ENCODE data around the gene HYDIN.
"Not testable (repeated sequence)": the region's sequence is repeated elsewhere in the genome, so short reads cannot be mapped to it uniquely, and the experiment has no call there.

GRCh38 chr16:70953824-70954223 is 276.7 kb downstream of the HYDIN start:
- TF ChIP-seq BACH2 (CRISPR knock-in tag; IDR thresholded peaks at IDR 0.05; ENCODE audit: borderline replicate concordance); GLIS3 (CRISPR knock-in tag; IDR thresholded peaks at IDR 0.05); ZNF565 (CRISPR knock-in tag; conservative IDR thresholded peaks at IDR 0.05; ENCODE audit: low read depth); ARNTL (CRISPR knock-in tag; IDR thresholded peaks at IDR 0.05; ENCODE audit: borderline replicate concordance, low read depth); ZFP3 (CRISPR knock-in tag; IDR thresholded peaks at IDR 0.05); CSDC2 (CRISPR knock-in tag; IDR thresholded peaks at IDR 0.05); RARB (CRISPR knock-in tag; IDR thresholded peaks at IDR 0.05); ZNF70 (CRISPR knock-in tag; IDR thresholded peaks at IDR 0.05); PPARA (CRISPR knock-in tag; IDR thresholded peaks at IDR 0.05; ENCODE audit: borderline replicate concordance); ZFP30 (CRISPR knock-in tag; IDR thresholded peaks at IDR 0.05); SNAI2 (CRISPR knock-in tag; IDR thresholded peaks at IDR 0.05): not testable (repeated sequence)
- TF ChIP-seq, protein P1, sequence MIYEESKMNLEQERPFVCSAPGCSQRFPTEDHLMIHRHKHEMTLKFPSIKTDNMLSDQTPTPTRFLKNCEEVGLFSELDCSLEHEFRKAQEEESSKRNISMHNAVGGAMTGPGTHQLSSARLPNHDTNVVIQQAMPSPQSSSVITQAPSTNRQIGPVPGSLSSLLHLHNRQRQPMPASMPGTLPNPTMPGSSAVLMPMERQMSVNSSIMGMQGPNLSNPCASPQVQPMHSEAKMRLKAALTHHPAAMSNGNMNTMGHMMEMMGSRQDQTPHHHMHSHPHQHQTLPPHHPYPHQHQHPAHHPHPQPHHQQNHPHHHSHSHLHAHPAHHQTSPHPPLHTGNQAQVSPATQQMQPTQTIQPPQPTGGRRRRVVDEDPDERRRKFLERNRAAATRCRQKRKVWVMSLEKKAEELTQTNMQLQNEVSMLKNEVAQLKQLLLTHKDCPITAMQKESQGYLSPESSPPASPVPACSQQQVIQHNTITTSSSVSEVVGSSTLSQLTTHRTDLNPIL (CRISPR knock-in tag; IDR thresholded peaks at IDR 0.05; ENCODE audit: low read depth), result not testable (repeated sequence)
- TF ChIP-seq, protein P2, sequence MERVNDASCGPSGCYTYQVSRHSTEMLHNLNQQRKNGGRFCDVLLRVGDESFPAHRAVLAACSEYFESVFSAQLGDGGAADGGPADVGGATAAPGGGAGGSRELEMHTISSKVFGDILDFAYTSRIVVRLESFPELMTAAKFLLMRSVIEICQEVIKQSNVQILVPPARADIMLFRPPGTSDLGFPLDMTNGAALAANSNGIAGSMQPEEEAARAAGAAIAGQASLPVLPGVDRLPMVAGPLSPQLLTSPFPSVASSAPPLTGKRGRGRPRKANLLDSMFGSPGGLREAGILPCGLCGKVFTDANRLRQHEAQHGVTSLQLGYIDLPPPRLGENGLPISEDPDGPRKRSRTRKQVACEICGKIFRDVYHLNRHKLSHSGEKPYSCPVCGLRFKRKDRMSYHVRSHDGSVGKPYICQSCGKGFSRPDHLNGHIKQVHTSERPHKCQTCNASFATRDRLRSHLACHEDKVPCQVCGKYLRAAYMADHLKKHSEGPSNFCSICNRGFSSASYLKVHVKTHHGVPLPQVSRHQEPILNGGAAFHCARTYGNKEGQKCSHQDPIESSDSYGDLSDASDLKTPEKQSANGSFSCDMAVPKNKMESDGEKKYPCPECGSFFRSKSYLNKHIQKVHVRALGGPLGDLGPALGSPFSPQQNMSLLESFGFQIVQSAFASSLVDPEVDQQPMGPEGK (CRISPR knock-in tag; IDR thresholded peaks at IDR 0.05; ENCODE audit: borderline replicate concordance), result not testable (repeated sequence)

Measured in SK-N-SH treated with all-trans-retinoic acid at 6 μM for 48 hours (cell line).